HG03175 (cell line): ENCODE results near the gene OSBPL2.

Source experiments
- ATAC-seq: cut with Tn5 transposase; IDR thresholded peaks from one replicate; pipeline ENCODE4 v1.9.1; 2021; ENCODE audit warnings: mild to moderate bottlenecking, moderate library complexity; ENCODE audit not compliant: unreplicated experiment

OSBPL2 gene

GRCh38 chr20:62219992-62220665 lies 18.2 kb upstream of the OSBPL2 start, which contains the start of gene HRH3:
Gene HRH3 (minus strand): TSS chr20:62220278. CDS start chr20:62219970, 308 bp downstream.
- no peak for ATAC-seq

GRCh38 chr20:62220666-62221568 lies 17.4 kb upstream of the OSBPL2 start:
- no peak for ATAC-seq

- ATAC-seq, result no peak
Measured at GRCh38 chr20:62222266-62222850, 16.0 kb upstream of the OSBPL2 start.

- no peak for ATAC-seq
Measured at GRCh38 chr20:62222972-62223371, 15.3 kb upstream of the OSBPL2 start.

- ATAC-seq, result no peak
Measured at GRCh38 chr20:62223571-62223970, 14.8 kb upstream of the OSBPL2 start.

GRCh38 chr20:62224113-62224855 lies 14.0 kb upstream of the OSBPL2 start:
- no peak for ATAC-seq

- ATAC-seq, result no peak
Measured at GRCh38 chr20:62225026-62225425, 13.3 kb upstream of the OSBPL2 start.

- ATAC-seq, result no peak
Measured at GRCh38 chr20:62225820-62226635, 12.3 kb upstream of the OSBPL2 start.

- no peak for ATAC-seq
Measured at GRCh38 chr20:62226707-62227590, 11.4 kb upstream of the OSBPL2 start.

GRCh38 chr20:62227591-62227976 lies 10.7 kb upstream of the OSBPL2 start:
- ATAC-seq, result no peak

- no peak for ATAC-seq
Measured at GRCh38 chr20:62227977-62228958, 10.1 kb upstream of the OSBPL2 start.

GRCh38 chr20:62228982-62229545 lies 9.3 kb upstream of the OSBPL2 start:
- no peak for ATAC-seq

GRCh38 chr20:62229667-62230066 lies 8.7 kb upstream of the OSBPL2 start:
- no peak for ATAC-seq

GRCh38 chr20:62230276-62230675 lies 8.0 kb upstream of the OSBPL2 start:
- ATAC-seq, result no peak

GRCh38 chr20:62230696-62231095 lies 7.6 kb upstream of the OSBPL2 start:
- no peak for ATAC-seq

- no peak for ATAC-seq
Measured at GRCh38 chr20:62231292-62231691, 7.0 kb upstream of the OSBPL2 start.

- ATAC-seq, result no peak
Measured at GRCh38 chr20:62232194-62232593, 6.1 kb upstream of the OSBPL2 start.
